Erythroblast (primary cell): ENCODE measurements around the gene SLC48A1.
"Not testable (repeated sequence)": the region's sequence is repeated elsewhere in the genome, so short reads cannot be mapped to it uniquely, and the experiment has no call there.

Experiments used
- DNase-seq, 2 experiments: peaks; one replicate each; lab custom pipeline; 2025; lab: John Stamatoyannopoulos, UW
- GATA1 ChIP-seq: IDR thresholded peaks from 2 replicates; pipeline ENCODE4 v1.6.1; 2011; ENCODE audit warnings: low read depth, mild to moderate bottlenecking, control low read depth, low read length, moderate library complexity
- POLR2A ChIP-seq: IDR thresholded peaks from 2 replicates; pipeline ENCODE4 v1.6.1; 2011; ENCODE audit warnings: mild to moderate bottlenecking, low read length

SLC48A1 gene

DNA sequence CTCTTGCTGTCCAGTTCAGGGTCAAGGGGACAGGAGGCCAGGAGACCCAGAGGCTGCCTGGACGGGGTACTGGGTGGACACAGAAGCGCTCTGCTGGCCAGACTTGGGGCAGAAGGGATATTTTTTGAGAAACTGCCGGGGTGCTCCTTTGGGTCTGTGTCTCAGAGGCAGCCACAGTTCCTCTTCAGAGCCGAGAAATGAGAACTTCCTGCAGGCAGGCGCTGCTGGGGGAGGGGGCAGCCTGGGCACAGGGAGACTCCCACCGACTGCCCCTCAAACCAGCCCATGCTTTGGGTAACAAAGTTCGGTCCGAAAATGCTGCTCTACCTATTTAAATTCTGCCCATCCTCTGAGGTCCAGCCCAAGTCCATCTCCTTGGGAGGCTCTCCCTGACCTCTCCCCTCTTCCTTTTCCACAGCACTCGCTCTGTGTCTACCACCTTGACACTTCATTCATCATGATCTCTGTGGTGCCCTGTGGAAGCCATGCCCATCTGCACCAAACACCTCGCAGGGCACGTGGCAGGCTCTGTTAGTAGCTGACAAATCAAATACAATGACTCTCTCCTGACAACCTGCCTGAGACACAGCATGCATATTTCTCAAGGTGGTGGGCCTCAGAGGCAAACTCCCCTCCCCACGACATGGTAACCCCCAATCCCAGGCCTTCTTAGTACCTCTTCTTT is 30.3 kb downstream of the SLC48A1 start:
- no peak for DNase-seq
- no peak for TF ChIP-seq GATA1
- TF ChIP-seq POLR2A = no peak

- DNase-seq = no peak
- TF ChIP-seq GATA1 (no peak), POLR2A (no peak)
Measured at GRCh38 chr12:47804171-47804570, 31.1 kb downstream of the SLC48A1 start.

DNA sequence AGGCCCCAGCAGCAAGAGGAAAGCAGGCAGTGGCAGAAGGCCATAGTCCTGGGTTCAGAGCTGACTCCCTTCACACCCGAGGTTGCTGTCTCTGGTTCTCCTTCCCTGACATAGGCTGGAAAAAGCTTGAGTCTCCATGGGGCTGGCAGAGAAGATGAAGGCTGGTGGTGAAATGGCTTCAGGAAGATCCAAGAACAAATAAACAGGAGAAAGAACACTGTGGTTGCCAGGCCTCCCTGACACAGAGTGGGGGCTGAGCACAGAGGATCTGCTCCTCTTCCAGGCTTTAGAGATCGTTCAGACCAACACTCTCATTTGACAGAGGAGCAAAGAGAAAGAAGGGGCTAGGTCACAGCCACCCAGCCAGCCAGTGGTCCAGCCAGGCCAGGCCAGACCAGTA is 32.4 kb downstream of the SLC48A1 start:
- TF ChIP-seq POLR2A (no peak), GATA1 (no peak)
- no peak for DNase-seq

- TF ChIP-seq GATA1 (no peak), POLR2A (no peak)
- DNase-seq = peak in 1 of 2 experiments; percentile 27
Measured at GRCh38 chr12:47807338-47807737, 34.3 kb downstream of the SLC48A1 start.

DNA sequence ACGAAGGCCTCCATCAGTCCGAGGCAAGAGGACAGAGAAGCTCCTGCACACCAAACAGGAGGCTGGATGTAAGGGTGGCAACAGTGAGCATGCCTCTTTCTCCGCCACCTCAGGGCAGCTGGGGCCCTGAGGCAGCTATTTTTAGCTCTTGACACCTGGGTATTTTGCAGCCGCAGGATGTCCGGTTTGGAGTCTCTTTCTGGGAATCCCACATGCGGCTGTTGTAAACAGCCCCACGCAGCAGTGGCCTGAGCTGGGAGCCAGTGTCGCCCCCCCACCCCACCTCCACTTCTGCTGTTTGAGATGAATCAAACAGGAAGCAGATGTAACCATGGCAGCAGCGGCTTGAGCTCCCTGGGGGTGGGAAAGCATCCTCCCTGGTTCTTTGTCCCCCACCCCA is 35.0 kb downstream of the SLC48A1 start:
- no peak for DNase-seq
- TF ChIP-seq POLR2A (no peak), GATA1 (no peak)

- peak; percentile 58 to 63 for DNase-seq
Measured at GRCh38 chr12:47808574-47809365, 35.7 kb downstream of the SLC48A1 start.

DNA sequence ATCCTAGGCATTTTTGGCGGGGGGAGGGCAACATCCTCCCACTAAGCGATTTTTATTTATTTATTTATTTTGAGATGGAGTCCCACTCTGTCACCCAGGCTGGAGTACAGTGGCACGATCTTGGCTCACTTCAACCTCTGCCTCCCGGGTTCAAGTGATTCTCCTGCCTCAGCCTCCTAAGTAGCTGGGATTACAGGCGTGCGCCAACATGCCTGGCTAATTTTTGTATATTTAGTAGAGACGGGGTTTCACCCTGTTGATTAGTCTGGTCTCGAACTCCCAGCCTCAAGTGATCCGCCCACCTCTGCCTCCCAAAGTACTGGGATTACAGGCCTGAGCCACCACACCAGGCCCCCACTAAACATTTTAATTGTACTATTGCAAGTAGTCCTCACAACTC is 36.5 kb downstream of the SLC48A1 start:
- not testable (repeated sequence) for DNase-seq

More at GRCh38 chr12:47808574-47809365, 35.7 kb downstream of the SLC48A1 start:
- TF ChIP-seq GATA1 (no peak), POLR2A (no peak)

- TF ChIP-seq POLR2A (no peak), GATA1 (no peak)
- no peak for DNase-seq
Measured at GRCh38 chr12:47811072-47811396, 38.0 kb downstream of the SLC48A1 start.

DNA sequence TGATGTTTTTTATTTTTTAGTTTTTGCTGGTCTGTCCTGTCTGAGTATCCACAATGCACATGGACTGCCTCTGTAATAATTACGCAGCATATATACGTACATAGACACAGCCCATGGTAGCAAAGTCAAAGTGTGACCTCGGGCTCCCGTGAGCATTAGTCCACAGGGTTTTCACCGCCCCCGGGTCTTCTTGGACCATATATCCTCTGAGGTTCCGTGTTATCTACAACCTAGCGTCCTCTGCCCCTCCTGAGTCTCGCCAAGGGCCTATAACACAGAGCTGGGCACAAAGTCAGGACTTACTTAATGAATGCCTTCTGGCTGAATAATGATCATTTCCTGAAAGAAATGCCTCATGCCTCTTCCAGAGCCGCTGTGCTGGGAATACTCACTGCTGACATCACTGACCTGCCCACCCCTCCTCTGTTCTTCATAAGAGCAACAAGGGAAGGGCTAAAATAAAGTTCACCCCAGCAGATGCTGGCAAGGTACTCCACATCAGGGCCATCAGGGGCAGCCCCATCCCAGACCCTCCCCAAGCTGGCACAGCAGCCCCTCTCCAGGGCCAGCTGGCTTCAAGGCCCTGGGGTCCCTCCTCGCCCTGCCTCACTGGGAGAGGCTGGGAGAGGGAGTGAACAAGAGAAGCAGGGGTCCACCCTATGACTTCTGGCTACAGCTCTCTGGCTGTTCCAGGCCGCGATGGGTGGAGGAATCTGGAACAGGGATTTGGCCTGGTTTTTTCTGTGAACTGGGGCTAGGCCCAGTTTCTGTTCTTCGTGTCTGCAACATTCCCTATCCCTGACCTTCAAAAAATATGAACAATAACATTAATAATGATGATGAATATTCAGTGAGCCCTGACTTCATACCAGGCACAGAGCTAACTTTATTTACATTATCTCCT is 38.8 kb downstream of the SLC48A1 start:
- no peak for DNase-seq
- TF ChIP-seq POLR2A = no peak
- TF ChIP-seq GATA1 = no peak

GRCh38 chr12:47812797-47813510 is 39.9 kb downstream of the SLC48A1 start:
- TF ChIP-seq GATA1 = no peak
- no peak for TF ChIP-seq POLR2A
- DNase-seq = peak; percentile 74 to 85

- no peak for TF ChIP-seq GATA1
- no peak for TF ChIP-seq POLR2A
- peak in 1 of 2 experiments; percentile 48 for DNase-seq
Measured at GRCh38 chr12:47813511-47814196, 40.6 kb downstream of the SLC48A1 start.

- TF ChIP-seq GATA1 (no peak), POLR2A (no peak)
- DNase-seq = no peak
Measured at GRCh38 chr12:47814539-47815170, 41.6 kb downstream of the SLC48A1 start.

DNA sequence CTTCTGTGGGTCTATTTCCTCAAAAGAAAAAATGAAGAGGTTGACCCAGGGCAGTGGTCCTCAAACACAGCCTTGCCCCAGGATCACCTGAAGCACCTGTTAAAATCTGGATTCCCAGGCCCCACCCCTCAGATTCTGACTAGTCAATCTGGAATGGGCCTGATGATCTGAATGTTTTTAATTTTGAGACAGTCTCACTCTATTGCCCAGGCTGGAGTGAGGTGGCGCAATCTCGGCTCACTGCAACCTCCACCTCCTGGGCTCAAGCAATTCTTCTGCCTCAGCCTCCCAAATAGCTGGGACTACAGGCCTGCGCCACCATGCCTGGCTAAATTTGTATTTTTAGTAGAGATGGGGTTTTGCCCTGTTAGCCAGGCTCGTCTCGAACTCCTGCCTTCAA is 42.4 kb downstream of the SLC48A1 start:
- not testable (repeated sequence) for DNase-seq
